HG03442 (cell line): ENCODE measurements around the gene C19orf12.

Source experiments
- ATAC-seq: cut with Tn5 transposase; IDR thresholded peaks from one replicate; pipeline ENCODE4 v1.9.1; 2021; ENCODE audit warnings: mild to moderate bottlenecking, moderate library complexity; ENCODE audit not compliant: unreplicated experiment

The C19orf12 gene

GRCh38 chr19:29697523-29698261 is 17.4 kb downstream of the C19orf12 start:
- ATAC-seq = no peak

- ATAC-seq = no peak
These were observed 18.6 kb downstream of the C19orf12 start for GRCh38 chr19:29696565-29696846.

- ATAC-seq = no peak
These were observed 19.1 kb downstream of the C19orf12 start for GRCh38 chr19:29695765-29696564.

GRCh38 chr19:29694669-29695627 is 20.1 kb downstream of the C19orf12 start:
- ATAC-seq = peak; percentile 95

GRCh38 chr19:29694161-29694560 is 20.9 kb downstream of the C19orf12 start:
- no peak for ATAC-seq

GRCh38 chr19:29690842-29691241 is 24.2 kb downstream of the C19orf12 start:
- peak; percentile 39 for ATAC-seq

GRCh38 chr19:29687897-29688728 is 26.9 kb downstream of the C19orf12 start:
- ATAC-seq = no peak

GRCh38 chr19:29687244-29687896 is 27.7 kb downstream of the C19orf12 start:
- ATAC-seq = no peak

- no peak for ATAC-seq
These were observed 28.7 kb downstream of the C19orf12 start for GRCh38 chr19:29686285-29686805.

GRCh38 chr19:29685326-29685725 is 29.7 kb downstream of the C19orf12 start:
- no peak for ATAC-seq

- no peak for ATAC-seq
These were observed 32.1 kb downstream of the C19orf12 start for GRCh38 chr19:29683009-29683408.

- ATAC-seq = no peak
These were observed 32.7 kb downstream of the C19orf12 start for GRCh38 chr19:29682236-29682895.

GRCh38 chr19:29681422-29682235 is 33.4 kb downstream of the C19orf12 start:
- no peak for ATAC-seq

GRCh38 chr19:29680937-29681336 is 34.1 kb downstream of the C19orf12 start:
- ATAC-seq = no peak

GRCh38 chr19:29680447-29680846 is 34.6 kb downstream of the C19orf12 start:
- peak; percentile 74 for ATAC-seq

- no peak for ATAC-seq
These were observed 35.4 kb downstream of the C19orf12 start for GRCh38 chr19:29679598-29680210.

GRCh38 chr19:29678484-29679106 is 36.5 kb downstream of the C19orf12 start:
- ATAC-seq = no peak
